ENCODE measurements around the gene MYO1B.

Gene MYO1B

GRCh38 chr2:191396794-191397193, 151.6 kb downstream of the MYO1B start:
- TF ChIP-seq POU2F2 (IDR thresholded peaks at IDR 0.05; ENCODE audit: low read depth, low read length) (no peak), PAX5 (IDR thresholded peaks at IDR 0.05; ENCODE audit: insufficient read depth, low read length, severe bottlenecking) (no peak), SPI1 (IDR thresholded peaks at IDR 0.05; ENCODE audit: low read depth, low read length) (no peak), POLR2A (IDR thresholded peaks at IDR 0.05; ENCODE audit: low read depth, low read length) (no peak), TAF1 (IDR thresholded peaks at IDR 0.05; ENCODE audit: low read depth, low read length) (no peak)
- DNase-seq (ENCODE audit: insufficient read length, low spot score) (no peak), FAIRE-seq (no peak)

- no peak for DNase-seq (ENCODE audit: insufficient read length, low spot score)
- no peak for TF ChIP-seq POLR2A (IDR thresholded peaks at IDR 0.05; ENCODE audit: low read depth, low read length)
- TF ChIP-seq SPI1 (IDR thresholded peaks at IDR 0.05; ENCODE audit: low read depth, low read length), result no peak
- no peak for FAIRE-seq
These were observed 154.4 kb downstream of the MYO1B start for GRCh38 chr2:191399601-191400000.

GRCh38 chr2:191401287-191401686, 156.1 kb downstream of the MYO1B start:
- TF ChIP-seq POLR2AphosphoS5 (IDR thresholded peaks at IDR 0.05; ENCODE audit: low read depth, low read length) (no peak), POLR2A (IDR thresholded peaks at IDR 0.05; ENCODE audit: low read depth, low read length) (no peak), TAF1 (IDR thresholded peaks at IDR 0.05; ENCODE audit: low read depth, low read length) (no peak), POU2F2 (IDR thresholded peaks at IDR 0.05; ENCODE audit: low read depth, low read length) (no peak), PAX5 (IDR thresholded peaks at IDR 0.05; ENCODE audit: insufficient read depth, low read length, severe bottlenecking) (no peak), SPI1 (IDR thresholded peaks at IDR 0.05; ENCODE audit: low read depth, low read length) (no peak)
- no peak for FAIRE-seq
- DNase-seq (ENCODE audit: insufficient read length, low spot score), result no peak

GRCh38 chr2:191402966-191403565, 157.9 kb downstream of the MYO1B start:
- FAIRE-seq, result no peak
- no peak for TF ChIP-seq PAX5 (IDR thresholded peaks at IDR 0.05; ENCODE audit: insufficient read depth, low read length, severe bottlenecking)
- no peak for TF ChIP-seq POLR2A (IDR thresholded peaks at IDR 0.05; ENCODE audit: low read depth, low read length)
- TF ChIP-seq TAF1 (IDR thresholded peaks at IDR 0.05; ENCODE audit: low read depth, low read length), result no peak
- no peak for TF ChIP-seq POLR2AphosphoS5 (IDR thresholded peaks at IDR 0.05; ENCODE audit: low read depth, low read length)
- TF ChIP-seq SPI1 (IDR thresholded peaks at IDR 0.05; ENCODE audit: low read depth, low read length), result no peak
- no peak for TF ChIP-seq POU2F2 (IDR thresholded peaks at IDR 0.05; ENCODE audit: low read depth, low read length)
- no peak for DNase-seq (ENCODE audit: insufficient read length, low spot score)

GRCh38 chr2:191404568-191404991, 159.4 kb downstream of the MYO1B start:
- DNase-seq (ENCODE audit: insufficient read length, low spot score) (no peak), FAIRE-seq (no peak)
- TF ChIP-seq POLR2AphosphoS5 (IDR thresholded peaks at IDR 0.05; ENCODE audit: low read depth, low read length) (no peak), POLR2A (IDR thresholded peaks at IDR 0.05; ENCODE audit: low read depth, low read length) (no peak), PAX5 (IDR thresholded peaks at IDR 0.05; ENCODE audit: insufficient read depth, low read length, severe bottlenecking) (no peak)

GRCh38 chr2:191405546-191405945, 160.3 kb downstream of the MYO1B start:
- no peak for DNase-seq (ENCODE audit: insufficient read length, low spot score)
- FAIRE-seq, result no peak
- no peak for TF ChIP-seq POLR2A (IDR thresholded peaks at IDR 0.05; ENCODE audit: low read depth, low read length)
- TF ChIP-seq POU2F2 (IDR thresholded peaks at IDR 0.05; ENCODE audit: low read depth, low read length), result no peak
- TF ChIP-seq SPI1 (IDR thresholded peaks at IDR 0.05; ENCODE audit: low read depth, low read length), result no peak
- TF ChIP-seq PAX5 (IDR thresholded peaks at IDR 0.05; ENCODE audit: insufficient read depth, low read length, severe bottlenecking), result no peak
- TF ChIP-seq POLR2AphosphoS5 (IDR thresholded peaks at IDR 0.05; ENCODE audit: low read depth, low read length), result no peak
- TF ChIP-seq TAF1 (IDR thresholded peaks at IDR 0.05; ENCODE audit: low read depth, low read length), result no peak

- TF ChIP-seq POU2F2 (IDR thresholded peaks at IDR 0.05; ENCODE audit: low read depth, low read length) (no peak), TAF1 (IDR thresholded peaks at IDR 0.05; ENCODE audit: low read depth, low read length) (no peak), POLR2AphosphoS5 (IDR thresholded peaks at IDR 0.05; ENCODE audit: low read depth, low read length) (no peak), SPI1 (IDR thresholded peaks at IDR 0.05; ENCODE audit: low read depth, low read length) (no peak)
These were observed 165.6 kb downstream of the MYO1B start for GRCh38 chr2:191410646-191411436.

GRCh38 chr2:191411472-191411871, 166.3 kb downstream of the MYO1B start:
- no peak for DNase-seq (ENCODE audit: insufficient read length, low spot score)
- no peak for FAIRE-seq

More at GRCh38 chr2:191410646-191411436, 165.6 kb downstream of the MYO1B start:
- DNase-seq (ENCODE audit: insufficient read length, low spot score), result no peak
- FAIRE-seq, result no peak

GRCh38 chr2:191412353-191412752, 167.1 kb downstream of the MYO1B start:
- no peak for DNase-seq (ENCODE audit: insufficient read length, low spot score)
- no peak for FAIRE-seq
- TF ChIP-seq POLR2AphosphoS5 (IDR thresholded peaks at IDR 0.05; ENCODE audit: low read depth, low read length), result no peak
- no peak for TF ChIP-seq SPI1 (IDR thresholded peaks at IDR 0.05; ENCODE audit: low read depth, low read length)
- no peak for TF ChIP-seq TAF1 (IDR thresholded peaks at IDR 0.05; ENCODE audit: low read depth, low read length)
- TF ChIP-seq POLR2A (IDR thresholded peaks at IDR 0.05; ENCODE audit: low read depth, low read length), result no peak
- TF ChIP-seq PAX5 (IDR thresholded peaks at IDR 0.05; ENCODE audit: insufficient read depth, low read length, severe bottlenecking), result no peak
- TF ChIP-seq POU2F2 (IDR thresholded peaks at IDR 0.05; ENCODE audit: low read depth, low read length), result no peak

More at GRCh38 chr2:191411472-191411871, 166.3 kb downstream of the MYO1B start:
- no peak for TF ChIP-seq PAX5 (IDR thresholded peaks at IDR 0.05; ENCODE audit: insufficient read depth, low read length, severe bottlenecking)
- TF ChIP-seq SPI1 (IDR thresholded peaks at IDR 0.05; ENCODE audit: low read depth, low read length), result no peak
- TF ChIP-seq TAF1 (IDR thresholded peaks at IDR 0.05; ENCODE audit: low read depth, low read length), result no peak
- no peak for TF ChIP-seq POLR2AphosphoS5 (IDR thresholded peaks at IDR 0.05; ENCODE audit: low read depth, low read length)
- TF ChIP-seq POLR2A (IDR thresholded peaks at IDR 0.05; ENCODE audit: low read depth, low read length), result no peak
- TF ChIP-seq POU2F2 (IDR thresholded peaks at IDR 0.05; ENCODE audit: low read depth, low read length), result no peak

GRCh38 chr2:191415101-191415500, 169.9 kb downstream of the MYO1B start:
- DNase-seq (ENCODE audit: insufficient read length, low spot score) (no peak), FAIRE-seq (no peak)
- TF ChIP-seq POU2F2 (IDR thresholded peaks at IDR 0.05; ENCODE audit: low read depth, low read length), result no peak
- no peak for TF ChIP-seq SPI1 (IDR thresholded peaks at IDR 0.05; ENCODE audit: low read depth, low read length)
- no peak for TF ChIP-seq PAX5 (IDR thresholded peaks at IDR 0.05; ENCODE audit: insufficient read depth, low read length, severe bottlenecking)
- TF ChIP-seq POLR2A (IDR thresholded peaks at IDR 0.05; ENCODE audit: low read depth, low read length), result no peak
- TF ChIP-seq POLR2AphosphoS5 (IDR thresholded peaks at IDR 0.05; ENCODE audit: low read depth, low read length), result no peak
- TF ChIP-seq TAF1 (IDR thresholded peaks at IDR 0.05; ENCODE audit: low read depth, low read length), result no peak
